ENCODE results near the gene UQCC2.

Gene UQCC2

DNA sequence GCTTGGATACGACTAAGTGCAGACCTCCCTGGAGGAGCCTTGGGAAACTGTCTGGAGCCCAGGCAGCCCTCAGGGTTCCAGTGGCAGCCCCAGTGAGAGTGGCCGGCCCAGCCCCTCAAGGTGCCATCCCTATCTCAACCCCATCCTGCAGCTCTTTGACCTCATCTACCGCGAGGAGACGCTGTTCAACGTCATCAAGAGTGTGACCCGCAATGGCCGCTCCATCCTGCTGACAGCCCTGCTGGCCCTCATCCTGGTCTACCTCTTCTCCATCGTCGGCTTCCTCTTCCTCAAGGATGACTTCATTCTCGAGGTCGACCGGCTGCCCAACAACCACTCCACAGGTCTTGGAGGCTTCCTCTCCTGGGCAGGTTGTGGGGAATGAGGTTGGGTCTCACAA is 20.7 kb downstream of the UQCC2 start:
- DNase-seq (ENCODE audit: low spot score): no peak

DNA sequence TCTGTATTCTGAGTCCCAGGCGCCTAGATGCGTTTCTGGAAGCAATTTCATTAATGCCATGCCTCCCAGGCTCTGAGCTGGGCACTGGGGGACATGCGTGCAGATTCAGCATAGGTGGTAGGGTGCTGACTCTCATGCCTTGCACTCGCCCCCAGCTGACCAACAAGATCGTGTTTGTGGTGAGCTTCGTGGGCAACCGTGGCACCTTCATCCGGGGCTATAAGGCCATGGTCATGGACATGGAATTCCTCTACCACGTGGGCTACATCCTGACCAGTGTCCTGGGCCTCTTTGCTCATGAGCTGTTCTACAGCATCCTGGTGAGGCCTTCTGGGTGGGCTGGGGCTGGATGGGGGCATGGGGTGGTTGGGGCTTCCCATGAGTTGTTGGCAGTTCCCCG is 21.6 kb downstream of the UQCC2 start:
- no peak for DNase-seq (ENCODE audit: low spot score)

DNA sequence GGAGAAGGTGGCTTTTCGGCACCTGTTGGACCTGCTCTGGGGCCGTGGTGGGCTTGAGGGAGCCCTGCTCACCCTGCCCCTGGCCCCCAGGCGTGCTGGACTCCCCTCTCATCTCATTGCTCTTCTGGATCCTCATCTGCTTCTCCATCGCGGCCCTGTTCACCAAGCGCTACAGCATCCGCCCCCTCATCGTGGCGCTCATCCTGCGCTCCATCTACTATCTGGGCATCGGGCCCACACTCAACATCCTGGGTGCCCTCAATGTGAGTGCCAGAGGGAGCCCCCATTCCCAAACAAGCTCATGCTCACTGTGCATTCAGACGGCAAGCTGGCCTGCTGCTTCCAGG is 22.4 kb downstream of the UQCC2 start:
- DNase-seq (ENCODE audit: low spot score): no peak

- DNase-seq (ENCODE audit: low spot score): no peak
These were observed 22.9 kb downstream of the UQCC2 start for GRCh38 chr6:33688451-33689147.

DNA sequence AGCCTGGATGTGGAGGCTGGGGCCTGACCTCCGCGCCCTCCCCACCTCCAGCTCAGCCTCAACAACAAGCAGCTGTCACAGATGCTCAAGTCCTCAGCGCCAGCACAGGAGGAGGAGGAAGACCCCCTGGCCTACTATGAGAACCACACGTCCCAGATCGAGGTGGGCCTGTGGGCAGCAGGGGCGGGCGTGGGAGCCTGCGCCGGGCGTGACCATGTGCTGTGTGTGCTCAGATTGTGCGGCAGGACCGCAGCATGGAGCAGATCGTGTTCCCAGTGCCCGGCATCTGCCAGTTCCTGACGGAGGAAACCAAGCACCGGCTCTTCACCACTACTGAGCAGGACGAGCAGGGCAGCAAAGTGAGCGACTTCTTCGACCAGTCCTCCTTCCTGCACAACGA is 23.5 kb downstream of the UQCC2 start:
- DNase-seq (ENCODE audit: low spot score): no peak

GRCh38 chr6:33686981-33687975 is 24.2 kb downstream of the UQCC2 start:
- no peak for DNase-seq (ENCODE audit: low spot score)

DNA sequence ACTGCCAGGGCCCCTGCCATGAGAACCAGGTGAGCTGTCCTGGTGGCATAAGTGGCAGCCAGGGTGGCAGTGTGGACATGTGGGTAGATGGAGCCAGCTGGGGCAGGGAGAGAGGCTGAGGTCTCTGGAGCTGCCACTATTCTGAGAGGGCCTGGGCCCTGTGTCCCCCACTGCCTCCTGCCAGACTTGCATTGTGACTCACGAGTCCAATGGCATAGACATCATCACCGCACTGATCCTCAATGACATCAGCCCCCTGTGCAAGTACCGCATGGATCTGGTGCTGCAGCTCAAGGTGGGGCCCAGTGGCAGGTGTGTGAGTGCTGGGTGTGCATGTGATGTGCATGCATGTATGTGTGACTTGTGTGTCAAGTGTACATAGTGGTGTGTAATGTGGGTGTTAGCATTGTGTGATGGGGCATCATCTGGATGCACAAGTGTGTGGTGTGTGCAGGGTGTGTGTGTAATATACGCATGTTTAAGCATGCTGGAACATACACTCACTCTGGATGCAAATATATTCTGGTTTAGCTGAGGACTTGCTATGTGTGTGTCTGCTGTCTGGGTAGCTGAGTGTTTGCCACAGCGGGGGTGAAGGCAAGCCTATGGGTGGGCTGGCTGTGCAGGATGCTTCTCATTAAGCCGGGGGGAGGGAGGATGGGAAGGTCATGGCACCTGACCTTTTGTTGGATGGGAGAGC is 25.1 kb downstream of the UQCC2 start:
- DNase-seq (ENCODE audit: low spot score): no peak

DNA sequence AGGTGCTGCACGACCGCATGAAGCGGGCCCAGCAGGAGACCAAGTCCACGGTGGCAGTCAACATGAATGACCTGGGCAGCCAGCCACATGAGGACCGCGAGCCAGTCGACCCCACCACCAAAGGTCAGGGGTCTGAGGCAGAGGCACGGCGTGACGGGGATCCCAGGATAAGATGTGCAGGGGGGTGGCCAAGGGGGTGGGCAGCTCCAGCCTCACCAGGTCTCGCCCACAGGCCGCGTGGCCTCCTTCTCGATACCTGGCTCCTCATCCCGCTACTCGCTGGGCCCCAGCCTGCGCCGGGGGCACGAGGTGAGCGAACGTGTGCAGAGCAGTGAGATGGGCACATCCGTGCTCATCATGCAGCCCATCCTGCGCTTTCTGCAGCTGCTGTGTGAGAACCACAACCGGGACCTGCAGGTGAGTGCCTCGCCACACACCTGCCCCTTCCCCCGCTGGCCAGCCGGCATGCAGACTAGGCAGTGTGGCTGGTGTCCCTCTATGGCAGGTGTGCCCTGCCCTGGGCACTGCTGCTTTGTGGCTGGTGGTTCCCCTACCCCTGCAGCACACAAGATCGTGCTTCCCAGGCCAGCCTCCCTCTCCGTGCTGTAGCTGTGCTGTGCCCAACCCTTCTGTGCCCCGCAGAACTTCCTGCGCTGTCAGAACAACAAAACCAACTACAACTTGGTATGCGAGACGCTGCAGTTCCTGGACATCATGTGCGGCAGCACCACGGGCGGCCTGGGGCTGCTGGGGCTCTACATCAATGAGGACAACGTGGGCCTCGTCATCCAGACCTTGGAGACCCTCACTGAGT is 25.9 kb downstream of the UQCC2 start:
- DNase-seq (ENCODE audit: low spot score): no peak

DNA sequence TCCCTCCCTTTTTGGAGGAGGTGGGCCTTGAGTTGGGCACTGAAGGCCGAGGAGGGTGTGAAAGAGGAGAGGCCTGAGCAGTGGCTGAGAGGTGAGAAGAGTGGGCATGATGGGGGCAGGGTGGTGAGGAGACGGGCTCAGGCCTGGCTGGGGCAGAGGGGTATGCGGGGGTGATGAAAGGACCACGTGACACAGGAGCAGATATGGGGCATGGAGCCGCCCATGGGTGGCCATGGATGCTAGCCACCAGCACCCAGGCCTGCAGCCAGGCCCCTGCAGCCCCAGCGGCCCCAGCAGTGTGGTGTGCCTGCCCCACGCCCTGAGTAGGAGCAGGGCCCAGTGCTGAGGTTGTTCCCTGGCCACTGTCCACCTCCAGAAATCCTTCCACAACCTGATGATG is 26.5 kb downstream of the UQCC2 start:
- DNase-seq (ENCODE audit: low spot score): no peak

- no peak for DNase-seq (ENCODE audit: low spot score)
These were observed 27.0 kb downstream of the UQCC2 start for GRCh38 chr6:33684428-33684896.

GRCh38 chr6:33683576-33684427 is 27.7 kb downstream of the UQCC2 start:
- DNase-seq (ENCODE audit: low spot score): no peak

- no peak for DNase-seq (ENCODE audit: low spot score)
These were observed 28.4 kb downstream of the UQCC2 start for GRCh38 chr6:33683051-33683571.

DNA sequence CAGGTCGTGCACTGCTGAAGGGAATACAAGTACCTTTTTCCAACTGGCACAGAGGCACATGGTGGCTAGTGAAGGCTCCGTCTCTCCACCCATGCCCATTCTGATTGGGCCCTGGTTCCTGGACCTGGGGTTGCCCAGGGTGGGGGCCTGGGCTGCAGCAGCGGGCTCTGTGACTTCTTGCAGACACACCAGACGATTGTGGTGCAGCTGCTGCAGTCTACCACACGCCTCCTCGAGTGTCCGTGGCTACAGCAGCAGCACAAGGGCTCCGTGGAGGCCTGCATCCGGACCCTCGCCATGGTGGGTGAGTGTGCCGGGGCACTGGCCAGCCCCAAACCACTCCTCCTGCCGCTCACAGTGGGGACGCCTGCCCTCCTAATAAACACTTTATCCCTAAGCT is 29.2 kb downstream of the UQCC2 start:
- DNase-seq (ENCODE audit: low spot score): no peak

DNA sequence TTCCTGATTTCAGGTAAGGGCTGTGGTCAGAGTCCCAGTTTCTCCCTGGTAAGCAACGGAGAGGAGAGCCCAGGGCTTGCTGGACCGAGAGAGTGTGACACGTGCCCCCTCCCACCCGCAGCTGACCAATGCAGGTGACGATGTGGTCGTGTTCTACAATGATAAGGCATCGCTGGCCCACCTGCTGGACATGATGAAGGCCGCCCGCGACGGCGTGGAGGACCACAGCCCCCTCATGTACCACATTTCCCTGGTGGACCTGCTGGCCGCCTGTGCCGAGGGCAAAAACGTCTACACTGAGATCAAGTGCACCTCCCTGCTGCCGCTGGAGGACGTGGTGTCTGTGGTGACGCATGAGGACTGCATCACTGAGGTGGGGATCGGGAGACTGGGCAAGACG is 31.7 kb downstream of the UQCC2 start:
- DNase-seq (ENCODE audit: low spot score): no peak

GRCh38 chr6:33678932-33679490 is 32.5 kb downstream of the UQCC2 start:
- no peak for DNase-seq (ENCODE audit: low spot score)

- no peak for DNase-seq (ENCODE audit: low spot score)
These were observed 33.1 kb downstream of the UQCC2 start for GRCh38 chr6:33678233-33678931.

GRCh38 chr6:33677689-33678088 is 33.8 kb downstream of the UQCC2 start:
- no peak for DNase-seq (ENCODE audit: low spot score)

GRCh38 chr6:33677143-33677660 is 34.3 kb downstream of the UQCC2 start:
- DNase-seq (ENCODE audit: low spot score): no peak

DNA sequence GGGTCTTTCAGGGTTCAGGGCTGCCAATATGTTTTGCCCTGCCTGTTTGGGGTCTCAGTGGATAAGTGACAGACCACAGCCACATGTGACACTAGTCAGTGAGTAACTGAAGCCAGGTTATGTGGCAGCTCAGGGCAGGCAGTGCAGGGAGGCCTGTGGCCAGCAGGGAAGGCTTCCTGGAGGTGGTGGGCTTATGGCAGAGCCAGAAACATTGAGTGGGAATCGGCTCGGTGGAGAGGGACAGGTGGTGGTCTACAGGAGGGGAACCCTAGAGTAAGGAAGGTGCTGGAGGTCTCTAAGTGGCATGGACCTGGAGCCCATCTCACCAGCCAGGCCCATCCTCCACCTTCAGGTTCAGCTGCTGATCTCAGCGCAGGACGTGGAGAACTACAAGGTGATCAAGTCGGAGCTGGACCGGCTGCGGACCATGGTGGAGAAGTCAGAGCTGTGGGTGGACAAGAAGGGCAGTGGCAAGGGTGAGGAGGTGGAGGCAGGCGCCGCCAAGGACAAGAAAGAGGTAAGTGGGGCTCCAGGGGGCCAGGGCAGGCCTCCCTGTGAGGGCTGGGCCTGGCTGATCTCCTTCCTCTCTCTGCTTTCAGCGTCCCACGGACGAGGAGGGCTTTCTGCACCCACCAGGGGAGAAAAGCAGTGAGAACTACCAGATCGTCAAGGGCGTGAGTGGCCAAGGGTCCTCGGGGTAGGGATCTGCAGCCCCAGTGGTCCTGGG is 34.9 kb downstream of the UQCC2 start:
- DNase-seq (ENCODE audit: low spot score): no peak

All from hematopoietic multipotent progenitor cell treated with erythropoietin and hydrocortisone succinate and interleukin-3 and kit ligand, for 15 days (in vitro differentiated cells).